Measurements from ENCODE around the gene IFIT2.

Gene IFIT2

DNA sequence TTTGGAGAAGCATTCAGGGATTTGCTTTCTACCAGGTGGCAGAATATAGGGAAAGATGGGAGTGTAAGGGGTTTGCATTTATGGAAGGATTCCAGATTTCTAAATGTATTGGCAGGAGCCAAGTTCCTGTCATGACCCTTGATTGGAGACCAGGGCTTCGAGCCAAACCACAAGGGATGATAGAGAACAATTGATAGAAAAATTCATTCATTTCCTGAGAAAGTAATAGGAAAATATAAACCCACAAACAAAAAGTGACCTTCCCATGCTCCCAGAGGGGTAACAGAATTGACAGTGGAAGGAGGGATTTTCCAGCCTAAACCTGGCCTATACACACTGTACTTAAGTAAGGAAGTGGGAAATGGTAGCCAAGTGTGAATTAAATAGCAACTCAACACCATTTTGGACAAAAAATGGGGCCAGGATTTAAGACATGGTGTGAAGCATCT, 22.4 kb upstream of the IFIT2 start:
- Histone ChIP-seq H3K9me3 (ENCODE audit: insufficient read depth, low read length) (no peaks in the 10 kb centered on the region), H3K4me3 (ENCODE audit: low read length) (no peak overlapping the region), H3K36me3 (replicated peaks; ENCODE audit: low read depth, low read length) (no peaks in the 10 kb centered on the region), H3K4me2 (ENCODE audit: low read length) (no peak overlapping the region), H3K27ac (ENCODE audit: low read length) (no peak overlapping the region), H2AFZ (ENCODE audit: low read depth, low read length) (no peak overlapping the region), H3K9ac (ENCODE audit: low read length) (no peak overlapping the region), H3K4me1 (ENCODE audit: low read length) (no peaks in the 10 kb centered on the region), H4K20me1 (ENCODE audit: insufficient read depth, low read length) (no peaks in the 10 kb centered on the region), H3K79me2 (ENCODE audit: low read length) (no peaks in the 10 kb centered on the region), H3K27me3 (ENCODE audit: low read depth, low read length) (no peaks in the 10 kb centered on the region)
- TF ChIP-seq, protein P1, sequence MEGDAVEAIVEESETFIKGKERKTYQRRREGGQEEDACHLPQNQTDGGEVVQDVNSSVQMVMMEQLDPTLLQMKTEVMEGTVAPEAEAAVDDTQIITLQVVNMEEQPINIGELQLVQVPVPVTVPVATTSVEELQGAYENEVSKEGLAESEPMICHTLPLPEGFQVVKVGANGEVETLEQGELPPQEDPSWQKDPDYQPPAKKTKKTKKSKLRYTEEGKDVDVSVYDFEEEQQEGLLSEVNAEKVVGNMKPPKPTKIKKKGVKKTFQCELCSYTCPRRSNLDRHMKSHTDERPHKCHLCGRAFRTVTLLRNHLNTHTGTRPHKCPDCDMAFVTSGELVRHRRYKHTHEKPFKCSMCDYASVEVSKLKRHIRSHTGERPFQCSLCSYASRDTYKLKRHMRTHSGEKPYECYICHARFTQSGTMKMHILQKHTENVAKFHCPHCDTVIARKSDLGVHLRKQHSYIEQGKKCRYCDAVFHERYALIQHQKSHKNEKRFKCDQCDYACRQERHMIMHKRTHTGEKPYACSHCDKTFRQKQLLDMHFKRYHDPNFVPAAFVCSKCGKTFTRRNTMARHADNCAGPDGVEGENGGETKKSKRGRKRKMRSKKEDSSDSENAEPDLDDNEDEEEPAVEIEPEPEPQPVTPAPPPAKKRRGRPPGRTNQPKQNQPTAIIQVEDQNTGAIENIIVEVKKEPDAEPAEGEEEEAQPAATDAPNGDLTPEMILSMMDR (IDR thresholded peaks at IDR 0.05; ENCODE audit: low read depth, low read length): no peak
- no peak for TF ChIP-seq EZH2phosphoT487 (IDR thresholded peaks at IDR 0.05; ENCODE audit: low read depth)

DNA sequence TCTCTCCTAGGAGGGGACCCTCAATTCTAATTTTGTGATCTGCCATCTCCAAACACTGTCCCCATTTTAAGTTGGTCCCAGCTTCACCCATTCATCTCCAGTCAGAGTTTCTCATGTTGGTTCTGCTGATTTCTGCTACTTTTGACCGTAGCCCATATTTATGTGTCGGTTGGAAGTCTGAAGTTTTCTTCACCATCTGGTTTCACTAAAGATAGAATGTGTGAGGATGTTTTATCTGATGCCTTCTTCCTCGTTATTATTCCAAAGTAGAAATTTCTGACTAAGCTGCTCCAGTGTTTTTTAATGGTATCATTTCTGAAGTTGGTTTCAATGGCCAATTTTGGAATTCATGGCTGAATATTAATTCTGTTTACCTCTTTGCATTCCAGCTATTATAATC, 21.3 kb upstream of the IFIT2 start:
- Histone ChIP-seq H3K27ac (ENCODE audit: low read length) (no peak overlapping the region), H2AFZ (ENCODE audit: low read depth, low read length) (no peak overlapping the region), H3K4me1 (ENCODE audit: low read length) (no peaks in the 10 kb centered on the region), H4K20me1 (ENCODE audit: insufficient read depth, low read length) (no peaks in the 10 kb centered on the region), H3K79me2 (ENCODE audit: low read length) (no peaks in the 10 kb centered on the region), H3K9me3 (ENCODE audit: insufficient read depth, low read length) (no peaks in the 10 kb centered on the region), H3K4me2 (ENCODE audit: low read length) (no peak overlapping the region), H3K27me3 (ENCODE audit: low read depth, low read length) (no peaks in the 10 kb centered on the region), H3K9ac (ENCODE audit: low read length) (no peak overlapping the region), H3K4me3 (ENCODE audit: low read length) (no peak overlapping the region), H3K36me3 (replicated peaks; ENCODE audit: low read depth, low read length) (no peaks in the 10 kb centered on the region)
- TF ChIP-seq EZH2phosphoT487 (IDR thresholded peaks at IDR 0.05; ENCODE audit: low read depth): no peak
- TF ChIP-seq, protein P1 (IDR thresholded peaks at IDR 0.05; ENCODE audit: low read depth, low read length): no peak

DNA sequence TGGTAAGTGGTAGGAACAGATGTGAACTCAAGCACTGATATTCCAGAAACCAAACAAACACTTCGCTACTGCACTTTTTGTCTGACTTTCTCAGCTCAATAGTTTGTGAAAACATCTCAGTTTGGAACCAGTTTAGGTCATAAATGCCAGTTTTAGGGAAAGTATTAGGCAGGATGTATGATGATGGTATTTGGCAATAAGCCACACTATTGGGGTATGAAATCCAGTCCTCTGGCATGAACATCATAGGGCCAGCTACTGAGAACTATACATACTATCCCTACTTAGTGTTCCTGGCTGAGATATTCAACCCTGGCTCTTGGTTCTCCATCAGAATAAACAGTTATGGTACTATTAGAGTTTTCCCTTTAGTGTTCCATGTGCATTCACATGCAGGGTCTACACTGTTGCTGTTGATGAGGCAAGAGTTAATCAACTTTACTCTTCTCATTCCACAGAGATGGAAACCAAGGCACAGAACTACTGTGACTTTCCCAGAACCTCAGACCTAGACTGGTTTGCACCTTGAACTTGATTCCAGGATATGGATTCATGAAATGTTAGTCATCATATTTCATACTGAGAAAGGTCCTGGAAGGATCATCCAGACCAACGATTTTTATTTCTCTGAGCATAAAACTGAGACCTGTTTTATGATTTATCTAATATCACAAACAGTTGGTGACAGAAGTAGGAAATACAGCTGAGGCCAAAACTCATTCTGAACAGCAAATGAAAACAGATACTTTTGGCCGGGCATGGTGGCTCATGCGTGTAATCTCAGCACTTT, 20.0 kb upstream of the IFIT2 start:
- Histone ChIP-seq H3K27ac (ENCODE audit: low read length) (no peak overlapping the region), H4K20me1 (ENCODE audit: insufficient read depth, low read length) (no peaks in the 10 kb centered on the region), H3K79me2 (ENCODE audit: low read length) (no peaks in the 10 kb centered on the region), H3K4me3 (ENCODE audit: low read length) (no peak overlapping the region), H3K9ac (ENCODE audit: low read length) (no peak overlapping the region), H3K36me3 (replicated peaks; ENCODE audit: low read depth, low read length) (no peaks in the 10 kb centered on the region), H3K27me3 (ENCODE audit: low read depth, low read length) (no peaks in the 10 kb centered on the region), H3K4me1 (ENCODE audit: low read length) (no peaks in the 10 kb centered on the region), H3K9me3 (ENCODE audit: insufficient read depth, low read length) (no peaks in the 10 kb centered on the region), H3K4me2 (ENCODE audit: low read length) (no peak overlapping the region), H2AFZ (ENCODE audit: low read depth, low read length) (no peak overlapping the region)
- TF ChIP-seq, protein P1 (IDR thresholded peaks at IDR 0.05; ENCODE audit: low read depth, low read length): no peak
- TF ChIP-seq EZH2phosphoT487 (IDR thresholded peaks at IDR 0.05; ENCODE audit: low read depth): no peak

DNA sequence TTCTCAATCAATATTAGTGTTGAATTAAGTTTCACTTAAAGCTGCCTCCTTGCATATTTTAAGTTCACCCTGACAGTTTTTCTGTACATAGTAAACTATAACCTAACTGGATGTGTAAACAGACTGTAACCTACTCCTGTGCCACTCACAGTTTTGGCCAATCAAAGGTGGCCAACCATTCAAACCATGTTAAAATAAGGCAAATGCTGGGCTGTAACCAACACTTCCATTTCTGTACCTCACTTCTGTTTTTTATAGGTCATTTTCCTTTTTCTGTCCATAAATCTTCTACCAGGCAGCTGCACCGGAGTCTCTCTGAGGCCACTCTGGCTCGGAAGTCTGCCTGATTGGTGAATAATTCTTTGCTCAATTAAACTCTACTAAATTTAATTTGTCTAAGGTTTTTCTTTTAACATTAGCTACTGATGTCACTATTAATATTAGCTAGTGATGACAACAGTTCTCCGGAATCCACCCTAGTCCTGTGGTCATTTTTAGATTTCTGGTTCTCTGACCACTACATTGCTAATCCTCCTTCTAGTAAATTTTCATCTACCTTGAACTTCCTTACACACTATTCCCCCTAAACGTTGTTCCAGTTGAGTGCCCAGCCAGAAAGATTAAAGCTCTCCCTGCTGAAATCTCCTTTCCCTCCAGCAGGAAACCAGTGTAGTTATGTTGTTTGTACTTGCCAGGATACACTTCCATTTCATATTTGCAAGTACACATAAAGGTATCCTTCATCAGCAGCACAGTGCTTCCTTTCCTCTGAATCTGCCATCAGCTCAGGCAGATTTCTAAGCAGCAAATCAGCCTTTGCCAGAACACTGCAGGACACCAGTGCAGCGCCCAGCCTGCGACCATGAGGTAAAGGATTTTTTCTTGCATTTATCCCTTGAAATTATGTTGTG, 18.6 kb upstream of the IFIT2 start:
- Histone ChIP-seq H2AFZ (ENCODE audit: low read depth, low read length) (no peak overlapping the region), H3K9me3 (ENCODE audit: insufficient read depth, low read length) (no peaks in the 10 kb centered on the region), H4K20me1 (ENCODE audit: insufficient read depth, low read length) (no peaks in the 10 kb centered on the region), H3K4me2 (ENCODE audit: low read length) (no peak overlapping the region), H3K9ac (ENCODE audit: low read length) (no peak overlapping the region), H3K79me2 (ENCODE audit: low read length) (no peaks in the 10 kb centered on the region), H3K27me3 (ENCODE audit: low read depth, low read length) (no peaks in the 10 kb centered on the region), H3K36me3 (replicated peaks; ENCODE audit: low read depth, low read length) (no peaks in the 10 kb centered on the region), H3K4me3 (ENCODE audit: low read length) (no peak overlapping the region), H3K27ac (ENCODE audit: low read length) (no peak overlapping the region), H3K4me1 (ENCODE audit: low read length) (no peaks in the 10 kb centered on the region)
- no peak for TF ChIP-seq EZH2phosphoT487 (IDR thresholded peaks at IDR 0.05; ENCODE audit: low read depth)
- TF ChIP-seq, protein P1 (IDR thresholded peaks at IDR 0.05; ENCODE audit: low read depth, low read length): no peak

Measured in OCI-LY3 (cell line).